GM12878 (cell line): ENCODE data around the gene IRF6.

Experiments used
- BHLHE40 ChIP-seq, 2 experiments: fragments of 450-650 bp in 1 of 2; IDR thresholded peaks; 2 replicates each; pipeline ENCODE4 v1.6.1; 2011 to 2017; ENCODE audit warnings: low read depth in 2 of 2, borderline replicate concordance in 1 of 2, improper control_type of control experiment in 1 of 2, low read length in 1 of 2, mild to moderate bottlenecking in 1 of 2
- BMI1 ChIP-seq: fragments of 450-650 bp; IDR thresholded peaks from 2 replicates; pipeline ENCODE4 v1.6.1; 2016; ENCODE audit warnings: mild to moderate bottlenecking, moderate library complexity, borderline replicate concordance
- CTCF ChIP-seq, 3 experiments: IDR thresholded peaks in 2 of 3; conservative IDR thresholded peaks in 1 of 3; 2 replicates each; pipeline ENCODE4 v1.5.1; 2011; ENCODE audit warnings: low read depth in 3 of 3, low read length in 3 of 3, mild to moderate bottlenecking in 3 of 3, control low read depth in 2 of 3, moderate library complexity in 2 of 3, inconsistent platforms in 1 of 3, mixed read lengths in 1 of 3; ENCODE audit not compliant: control insufficient read depth in 2 of 3, insufficient read depth in 1 of 3; ENCODE audit errors: extremely low read depth in 1 of 3
- EZH2 ChIP-seq: IDR thresholded peaks from 2 replicates; pipeline ENCODE4 v1.6.1; 2012; ENCODE audit warnings: low read depth, mild to moderate bottlenecking, control low read depth, inconsistent platforms, low read length, borderline replicate concordance; ENCODE audit not compliant: control insufficient read depth
- HDAC2 ChIP-seq: fragments of 200-600 bp; sonication (generic); IDR thresholded peaks from 2 replicates; pipeline ENCODE4 v1.6.1; 2017
- IRF3 ChIP-seq: fragments of 450-650 bp; IDR thresholded peaks from 2 replicates; pipeline ENCODE4 v1.6.1; 2014; ENCODE audit warnings: mild to moderate bottlenecking
- NR2C2 ChIP-seq: IDR thresholded peaks from 2 replicates; pipeline ENCODE4 v1.6.1; 2011; ENCODE audit warnings: borderline replicate concordance, low read depth; ENCODE audit not compliant: control insufficient read depth, insufficient read length
- REST ChIP-seq: IDR thresholded peaks from 2 replicates; pipeline ENCODE4 v1.6.1; 2012; ENCODE audit warnings: mild to moderate bottlenecking, low read depth, low read length
- STAT1 ChIP-seq: fragments of 450-650 bp; conservative IDR thresholded peaks from 2 replicates; pipeline ENCODE4 v1.6.1; 2014; ENCODE audit warnings: antibody characterized with exemption, mild to moderate bottlenecking
- ZSCAN29 ChIP-seq: fragments of 450-650 bp; IDR thresholded peaks from 2 replicates; pipeline ENCODE4 v1.6.1; 2017; ENCODE audit warnings: mild to moderate bottlenecking, moderate library complexity

- TF ChIP-seq REST (no peak), STAT1 (no peak), CTCF (IDR thresholded peaks at IDR 0.05 in 2 of 3, conservative IDR thresholded peaks at IDR 0.05 in 1 of 3; ENCODE audit: control insufficient read depth in 2 of 3, extremely low read depth in 1 of 3, insufficient read depth in 1 of 3, low read depth in 3 of 3, low read length in 3 of 3) (no peak), NR2C2 (no peak), BMI1 (no peak), EZH2 (no peak), IRF3 (no peak), HDAC2 (no peak), ZSCAN29 (no peak), BHLHE40 (IDR thresholded peaks at IDR 0.05; ENCODE audit: borderline replicate concordance in 1 of 2, low read depth in 2 of 2, low read length in 1 of 2) (no peak)
Observed at GRCh38 chr1:209774592-209774991, 31.4 kb downstream of the IRF6 start.
